Measurements from ENCODE around the gene CEP112. TPM values are rescaled to one million over a fixed set of nuclear protein-coding genes. Genes with fewer than 3 reads are reported as not detected.

The CEP112 gene
- total RNA-seq, 1 donor from 2014 or later: 9.7 TPM

- Histone ChIP-seq H3K27me3 (no peaks in the 10 kb centered on the region), H3K9me3 (ENCODE audit: low read depth) (no peaks in the 10 kb centered on the region), H3K27ac (no peak overlapping the region), H3K9ac (no peak overlapping the region), H3K4me1 (no peaks in the 10 kb centered on the region), H3K4me2 (no peak overlapping the region), H3K79me2 (ENCODE audit: low read depth) (no peaks in the 10 kb centered on the region), H3K36me3 (no peaks in the 10 kb centered on the region), H3F3A (ENCODE audit: low read depth) (no peaks in the 10 kb centered on the region), H3K4me3 (no peak overlapping the region), H2AFZ (replicated peaks) (no peak overlapping the region), H4K20me1 (ENCODE audit: low read depth) (no peaks in the 10 kb centered on the region)
- Mint-ChIP-seq H3K27me3 (ENCODE audit: insufficient read depth, low read depth) (no peaks in the 10 kb centered on the region), H3K36me3 (peaks cover 33% of the 10 kb centered on the region), H3K4me1 (peaks cover 5% of the 10 kb centered on the region), H3K4me3 (no peak overlapping the region), H3K9me3 (no peaks in the 10 kb centered on the region), H3K27ac (no peak overlapping the region)
- TF ChIP-seq, protein P1, sequence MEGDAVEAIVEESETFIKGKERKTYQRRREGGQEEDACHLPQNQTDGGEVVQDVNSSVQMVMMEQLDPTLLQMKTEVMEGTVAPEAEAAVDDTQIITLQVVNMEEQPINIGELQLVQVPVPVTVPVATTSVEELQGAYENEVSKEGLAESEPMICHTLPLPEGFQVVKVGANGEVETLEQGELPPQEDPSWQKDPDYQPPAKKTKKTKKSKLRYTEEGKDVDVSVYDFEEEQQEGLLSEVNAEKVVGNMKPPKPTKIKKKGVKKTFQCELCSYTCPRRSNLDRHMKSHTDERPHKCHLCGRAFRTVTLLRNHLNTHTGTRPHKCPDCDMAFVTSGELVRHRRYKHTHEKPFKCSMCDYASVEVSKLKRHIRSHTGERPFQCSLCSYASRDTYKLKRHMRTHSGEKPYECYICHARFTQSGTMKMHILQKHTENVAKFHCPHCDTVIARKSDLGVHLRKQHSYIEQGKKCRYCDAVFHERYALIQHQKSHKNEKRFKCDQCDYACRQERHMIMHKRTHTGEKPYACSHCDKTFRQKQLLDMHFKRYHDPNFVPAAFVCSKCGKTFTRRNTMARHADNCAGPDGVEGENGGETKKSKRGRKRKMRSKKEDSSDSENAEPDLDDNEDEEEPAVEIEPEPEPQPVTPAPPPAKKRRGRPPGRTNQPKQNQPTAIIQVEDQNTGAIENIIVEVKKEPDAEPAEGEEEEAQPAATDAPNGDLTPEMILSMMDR (IDR thresholded peaks at IDR 0.05): no peak
- TF ChIP-seq EZH2phosphoT487 (IDR thresholded peaks at IDR 0.05) (no peak), EZH2 (IDR thresholded peaks at IDR 0.05) (no peak)
- DNase-seq (ENCODE audit: low spot score): no peak
Measured at GRCh38 chr17:66129759-66130158, 62.2 kb downstream of the CEP112 start.

DNA sequence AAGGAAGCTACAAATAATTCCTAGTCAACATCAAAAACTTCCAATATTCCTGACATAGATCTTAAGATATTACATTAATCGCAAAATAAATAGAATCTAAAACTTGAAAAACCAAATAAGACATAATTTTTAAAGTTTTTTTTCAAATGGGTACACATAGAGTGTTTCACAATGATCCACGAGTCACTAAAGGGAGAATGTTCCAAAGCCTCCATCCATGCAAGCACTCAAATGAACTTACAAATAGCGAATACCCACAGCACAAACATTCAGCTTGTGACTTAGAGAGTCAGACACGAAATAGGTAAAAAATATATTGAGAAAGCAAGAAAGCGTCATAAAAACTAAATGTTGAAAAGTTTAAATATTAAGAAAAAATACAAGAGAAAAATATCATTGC lies 65.7 kb downstream of the CEP112 start:
- Mint-ChIP-seq H3K4me3 (no peak overlapping the region), H3K27ac (no peak overlapping the region), H3K4me1 (peaks cover 5% of the 10 kb centered on the region), H3K27me3 (ENCODE audit: insufficient read depth, low read depth) (no peaks in the 10 kb centered on the region), H3K36me3 (peaks cover 39% of the 10 kb centered on the region), H3K9me3 (peaks cover 7% of the 10 kb centered on the region)
- Histone ChIP-seq H3K9me3 (ENCODE audit: low read depth) (no peaks in the 10 kb centered on the region), H3K27ac (no peak overlapping the region), H3K4me3 (no peak overlapping the region), H4K20me1 (ENCODE audit: low read depth) (no peaks in the 10 kb centered on the region), H3K79me2 (ENCODE audit: low read depth) (no peaks in the 10 kb centered on the region), H3K27me3 (no peaks in the 10 kb centered on the region), H2AFZ (replicated peaks) (no peak overlapping the region), H3K9ac (no peak overlapping the region), H3F3A (ENCODE audit: low read depth) (no peaks in the 10 kb centered on the region), H3K4me1 (peaks cover 5% of the 10 kb centered on the region), H3K4me2 (no peak overlapping the region), H3K36me3 (no peaks in the 10 kb centered on the region)
- TF ChIP-seq EZH2 (IDR thresholded peaks at IDR 0.05): no peak
- TF ChIP-seq, protein P1 (IDR thresholded peaks at IDR 0.05): no peak
- no peak for TF ChIP-seq EZH2phosphoT487 (IDR thresholded peaks at IDR 0.05)
- no peak for DNase-seq (ENCODE audit: low spot score)

GRCh38 chr17:66123163-66123562 lies 68.8 kb downstream of the CEP112 start:
- DNase-seq (ENCODE audit: low spot score): peak; percentile 4

More at GRCh38 chr17:66123163-66123562, 68.8 kb downstream of the CEP112 start:
- Histone ChIP-seq H3K27me3 (no peaks in the 10 kb centered on the region), H3K4me3 (no peak overlapping the region), H3K4me1 (peaks cover 5% of the 10 kb centered on the region), H3F3A (ENCODE audit: low read depth) (no peaks in the 10 kb centered on the region), H3K79me2 (ENCODE audit: low read depth) (no peaks in the 10 kb centered on the region), H3K36me3 (no peaks in the 10 kb centered on the region), H3K9ac (no peak overlapping the region), H3K27ac (no peak overlapping the region), H3K4me2 (no peak overlapping the region), H2AFZ (replicated peaks) (no peak overlapping the region), H3K9me3 (ENCODE audit: low read depth) (peaks cover 3% of the 10 kb centered on the region), H4K20me1 (ENCODE audit: low read depth) (no peaks in the 10 kb centered on the region)
- TF ChIP-seq EZH2phosphoT487 (IDR thresholded peaks at IDR 0.05): no peak
- TF ChIP-seq, protein P1 (IDR thresholded peaks at IDR 0.05): no peak
- TF ChIP-seq EZH2 (IDR thresholded peaks at IDR 0.05): no peak
- peaks cover 43% of the 10 kb centered on the region for H3K36me3 Mint-ChIP-seq
- peaks cover 5% of the 10 kb centered on the region for H3K4me1 Mint-ChIP-seq
- H3K27ac Mint-ChIP-seq: no peak overlapping the region
- no peaks in the 10 kb centered on the region for H3K27me3 Mint-ChIP-seq (ENCODE audit: insufficient read depth, low read depth)
- H3K9me3 Mint-ChIP-seq: peaks cover 17% of the 10 kb centered on the region
- no peak overlapping the region for H3K4me3 Mint-ChIP-seq

All from neural progenitor cell (in vitro differentiated cells).